ENCODE results near the gene ZDHHC8.
"Not testable (repeated sequence)": the region's sequence is repeated elsewhere in the genome, so short reads cannot be mapped to it uniquely, and the experiment has no call there.

ZDHHC8 gene

DNA sequence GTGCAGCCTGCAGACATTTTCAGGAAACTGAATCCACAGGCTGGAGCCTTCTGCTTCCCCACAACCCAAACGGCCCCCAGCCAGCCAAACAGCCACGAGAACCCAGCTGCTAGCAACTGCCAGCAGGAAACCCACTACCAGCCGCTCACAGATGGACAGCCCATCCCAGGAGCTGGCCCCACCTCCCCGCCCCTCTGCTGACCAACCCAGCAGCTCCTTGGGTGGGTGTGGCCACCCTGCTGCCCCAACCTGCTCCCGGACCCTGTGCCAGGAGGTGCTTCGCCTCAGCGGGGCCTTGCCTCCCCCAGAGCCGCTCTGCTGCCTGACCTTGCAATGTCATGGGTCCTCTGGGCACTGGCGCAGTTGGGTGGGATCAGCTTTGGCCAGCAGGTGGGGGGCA lies 27.5 kb downstream of the ZDHHC8 start:
- H3K9me3 ChIP-seq: no peaks in the 10 kb centered on the region
- no peak overlapping the region for H3K4me3 ChIP-seq (ENCODE audit: low read depth in 1 of 2, low read length in 1 of 2)
- no peak overlapping the region for H3K27ac ChIP-seq
- H3K27me3 ChIP-seq: peaks cover 46% of the 10 kb centered on the region
- no peaks in the 10 kb centered on the region for H3K4me1 ChIP-seq (ENCODE audit: control insufficient read depth in 1 of 2, insufficient read depth in 1 of 2, low read depth in 1 of 2, low read length in 1 of 2)
- no peaks in the 10 kb centered on the region for H3K36me3 ChIP-seq
- no peak for TF ChIP-seq CTCF (IDR thresholded peaks at IDR 0.05)

- not testable (repeated sequence) for H3K36me3 ChIP-seq; H3K4me3 ChIP-seq (ENCODE audit: low read depth in 1 of 2, low read length in 1 of 2); H3K4me1 ChIP-seq (ENCODE audit: control insufficient read depth in 1 of 2, insufficient read depth in 1 of 2, low read depth in 1 of 2, low read length in 1 of 2); H3K9me3 ChIP-seq; H3K27ac ChIP-seq
- H3K27me3 ChIP-seq: peaks cover 44% of the 10 kb centered on the region
These were observed 27.9 kb downstream of the ZDHHC8 start for GRCh38 chr22:20159531-20159930.

- H3K36me3 ChIP-seq: no peaks in the 10 kb centered on the region
- peaks cover 39% of the 10 kb centered on the region for H3K27me3 ChIP-seq
- no peaks in the 10 kb centered on the region for H3K4me1 ChIP-seq (ENCODE audit: control insufficient read depth in 1 of 2, insufficient read depth in 1 of 2, low read depth in 1 of 2, low read length in 1 of 2)
- no peak overlapping the region for H3K4me3 ChIP-seq (ENCODE audit: low read depth in 1 of 2, low read length in 1 of 2)
- no peaks in the 10 kb centered on the region for H3K9me3 ChIP-seq
- no peak for TF ChIP-seq CTCF (IDR thresholded peaks at IDR 0.05)
- no peak overlapping the region for H3K27ac ChIP-seq
These were observed 28.4 kb downstream of the ZDHHC8 start for GRCh38 chr22:20160041-20160440.

GRCh38 chr22:20164863-20165262 lies 33.3 kb downstream of the ZDHHC8 start:
- peaks cover 4% of the 10 kb centered on the region for H3K27me3 ChIP-seq
- H3K4me3 ChIP-seq (ENCODE audit: low read depth in 1 of 2, low read length in 1 of 2): no peak overlapping the region
- H3K9me3 ChIP-seq: no peaks in the 10 kb centered on the region
- H3K36me3 ChIP-seq: no peaks in the 10 kb centered on the region
- H3K4me1 ChIP-seq (ENCODE audit: control insufficient read depth in 1 of 2, insufficient read depth in 1 of 2, low read depth in 1 of 2, low read length in 1 of 2): no peaks in the 10 kb centered on the region
- no peak for TF ChIP-seq CTCF (IDR thresholded peaks at IDR 0.05)
- H3K27ac ChIP-seq: no peak overlapping the region

DNA sequence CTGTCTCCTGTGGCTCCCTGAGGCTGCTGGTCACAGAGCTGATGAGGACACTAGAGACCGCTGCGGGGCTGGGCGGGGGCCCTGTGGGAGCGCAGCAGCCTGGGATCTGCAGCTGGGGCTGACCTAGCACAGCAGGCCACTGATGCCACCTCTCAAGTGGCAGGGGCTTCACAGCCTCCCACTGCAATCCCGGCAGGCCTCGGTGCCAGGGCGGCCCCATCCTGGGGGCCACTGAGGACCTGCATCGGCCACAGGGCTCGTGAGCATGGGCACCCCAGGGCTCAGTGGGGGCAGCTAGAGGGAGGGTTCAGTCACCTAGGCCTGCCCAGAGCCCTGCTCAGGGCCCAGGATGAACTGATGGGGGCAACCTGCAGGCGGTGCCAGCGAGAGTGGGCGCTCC lies 33.8 kb downstream of the ZDHHC8 start:
- Histone ChIP-seq H3K27ac (no peak overlapping the region), H3K4me1 (ENCODE audit: control insufficient read depth in 1 of 2, insufficient read depth in 1 of 2, low read depth in 1 of 2, low read length in 1 of 2) (no peaks in the 10 kb centered on the region), H3K4me3 (ENCODE audit: low read depth in 1 of 2, low read length in 1 of 2) (no peak overlapping the region), H3K27me3 (no peaks in the 10 kb centered on the region), H3K9me3 (no peaks in the 10 kb centered on the region), H3K36me3 (no peaks in the 10 kb centered on the region)
- TF ChIP-seq CTCF (IDR thresholded peaks at IDR 0.05): no peak

GRCh38 chr22:20165913-20166312 lies 34.3 kb downstream of the ZDHHC8 start:
- no peak overlapping the region for H3K27ac ChIP-seq
- no peaks in the 10 kb centered on the region for H3K36me3 ChIP-seq
- no peak for TF ChIP-seq CTCF (IDR thresholded peaks at IDR 0.05)
- H3K4me3 ChIP-seq (ENCODE audit: low read depth in 1 of 2, low read length in 1 of 2): no peak overlapping the region
- H3K9me3 ChIP-seq: no peaks in the 10 kb centered on the region
- H3K27me3 ChIP-seq: no peaks in the 10 kb centered on the region
- H3K4me1 ChIP-seq (ENCODE audit: control insufficient read depth in 1 of 2, insufficient read depth in 1 of 2, low read depth in 1 of 2, low read length in 1 of 2): no peaks in the 10 kb centered on the region
